ENCODE data around the gene IRX2.

GRCh38 chr5:2702096-2702879 is 49.2 kb downstream of the IRX2 start:
- TF ChIP-seq CTCF (IDR thresholded peaks at IDR 0.05), result no peak
- no peak for TF ChIP-seq POLR2A (IDR thresholded peaks at IDR 0.05)
